GM19324 (cell line): ENCODE results near the gene SEMA5A.

Experiments used
- ATAC-seq: cut with Tn5 transposase; IDR thresholded peaks from one replicate; pipeline ENCODE4 v1.9.1; 2021; ENCODE audit warnings: mild to moderate bottlenecking, moderate library complexity; ENCODE audit not compliant: unreplicated experiment, low FRiP score

The SEMA5A gene

GRCh38 chr5:9156282-9156681 lies 389.6 kb downstream of the SEMA5A start:
- no peak for ATAC-seq

- no peak for ATAC-seq
These were observed 394.0 kb downstream of the SEMA5A start for GRCh38 chr5:9151684-9152427.

DNA sequence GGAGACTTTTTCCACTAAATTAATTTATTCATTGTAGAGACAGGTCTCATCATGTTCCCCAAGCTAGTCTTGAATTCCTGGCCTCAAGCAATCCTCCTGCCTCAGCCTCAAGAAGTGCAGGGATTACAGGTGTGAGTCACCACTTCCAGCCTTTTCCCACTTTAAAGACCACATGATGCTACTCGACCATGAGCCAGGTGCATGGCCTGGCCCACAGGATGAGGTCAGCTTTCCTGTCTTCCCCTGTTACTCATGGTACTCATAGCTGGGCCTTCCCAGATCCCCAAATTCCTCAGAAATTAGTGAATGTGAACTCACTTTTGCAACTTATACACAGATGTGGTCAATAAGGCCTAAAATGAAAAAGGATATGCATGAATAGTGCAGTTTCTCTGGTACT lies 395.9 kb downstream of the SEMA5A start:
- no peak for ATAC-seq

DNA sequence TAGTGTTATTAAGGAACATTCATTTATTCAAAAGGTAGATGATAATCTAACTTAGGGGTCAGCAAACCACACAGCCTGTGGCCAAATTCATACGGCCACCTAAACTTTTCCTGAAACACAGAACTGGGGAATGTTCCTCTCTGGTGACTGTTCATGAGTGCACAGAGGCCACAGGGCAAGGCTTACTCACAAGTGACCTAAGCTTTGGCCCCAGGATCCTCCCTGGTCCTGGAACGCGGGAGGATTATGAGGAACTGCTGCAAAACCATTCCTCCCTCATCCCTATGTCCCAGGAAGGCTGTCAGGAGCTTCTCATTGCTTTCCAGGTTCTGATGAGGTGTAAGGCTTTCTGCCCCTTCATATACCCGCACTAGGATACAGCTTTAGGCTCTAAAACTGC lies 397.6 kb downstream of the SEMA5A start:
- ATAC-seq: no peak

DNA sequence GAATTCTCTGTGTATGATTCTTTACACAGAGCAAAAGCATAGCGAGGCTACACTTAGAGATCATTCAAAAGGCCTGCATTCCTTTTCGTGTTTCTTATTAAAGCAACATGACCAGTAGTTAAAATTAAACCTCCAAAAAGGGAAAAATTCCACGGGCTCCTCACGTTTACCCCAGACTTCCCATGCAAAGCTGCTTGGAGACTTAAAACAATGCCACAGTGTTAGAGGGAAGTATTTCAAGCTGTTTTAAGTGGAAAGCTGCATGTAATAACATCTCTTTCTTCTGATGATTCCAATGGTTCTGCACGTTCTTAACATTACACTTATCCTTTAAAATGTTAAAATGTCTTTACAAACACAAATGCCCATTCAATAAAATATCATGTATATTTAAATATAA lies 405.2 kb downstream of the SEMA5A start:
- no peak for ATAC-seq

GRCh38 chr5:9140202-9140601 lies 405.7 kb downstream of the SEMA5A start:
- ATAC-seq: no peak

DNA sequence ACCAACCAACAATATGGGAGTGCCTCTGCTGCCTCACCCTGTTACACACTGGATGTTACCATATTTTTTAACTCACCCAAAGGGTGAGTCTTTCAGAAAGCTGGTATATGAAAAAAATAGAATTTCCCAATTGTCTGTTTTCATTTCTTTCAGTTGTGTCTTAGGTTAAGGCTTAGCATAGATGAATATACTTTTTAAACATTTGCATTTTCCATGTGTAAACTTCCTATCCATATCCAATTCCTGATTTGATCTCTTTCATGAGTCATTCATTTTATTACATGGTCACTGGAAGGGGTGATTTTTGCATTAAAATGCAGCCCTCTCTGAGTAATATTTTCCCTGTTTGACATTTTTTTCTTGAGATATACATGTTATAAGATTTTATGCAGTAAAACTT lies 406.5 kb downstream of the SEMA5A start:
- no peak for ATAC-seq

DNA sequence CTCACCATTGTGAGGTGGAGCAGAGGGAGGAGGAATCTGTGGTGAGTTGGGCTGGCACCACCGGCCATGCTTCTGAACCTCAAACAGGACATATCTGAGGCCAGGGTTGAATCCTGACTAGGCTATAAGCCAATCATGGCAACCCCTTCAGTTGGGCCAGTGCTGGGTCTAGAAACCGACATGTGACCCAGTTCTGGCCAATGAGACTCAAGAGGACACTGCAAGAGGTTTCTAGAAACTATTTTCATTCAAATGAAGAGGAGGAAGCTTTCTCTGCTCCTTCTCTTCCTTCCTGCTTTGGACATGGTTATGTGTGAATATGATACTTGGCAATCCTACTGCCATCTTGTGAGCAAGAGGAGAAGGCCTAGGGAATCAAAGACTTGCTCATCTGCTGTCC lies 417.7 kb downstream of the SEMA5A start:
- no peak for ATAC-seq

- ATAC-seq: peak; percentile 48
These were observed 419.4 kb downstream of the SEMA5A start for GRCh38 chr5:9126490-9126889.

DNA sequence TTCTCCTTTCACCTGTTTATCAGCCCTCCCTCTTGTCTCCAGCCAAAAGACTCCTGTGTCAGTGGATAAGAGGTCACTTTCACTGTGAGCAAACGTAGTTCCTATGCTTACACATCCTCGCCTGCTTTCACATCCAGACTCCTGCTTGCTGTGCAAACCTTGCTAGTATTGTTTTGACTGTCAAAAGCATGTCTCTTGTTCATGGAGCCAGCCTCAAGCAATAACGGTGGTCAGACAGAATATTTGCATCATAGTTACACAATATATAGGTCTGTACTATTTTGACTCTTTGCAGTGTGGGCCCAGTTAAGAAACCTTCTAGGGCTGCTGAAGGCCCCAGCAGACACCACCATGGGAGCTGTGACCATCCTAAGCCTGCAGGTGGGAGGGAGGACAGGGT lies 420.0 kb downstream of the SEMA5A start:
- peak; percentile 37 for ATAC-seq

- ATAC-seq: no peak
These were observed 421.0 kb downstream of the SEMA5A start for GRCh38 chr5:9124838-9125237.

- no peak for ATAC-seq
These were observed 421.8 kb downstream of the SEMA5A start for GRCh38 chr5:9124071-9124470.

DNA sequence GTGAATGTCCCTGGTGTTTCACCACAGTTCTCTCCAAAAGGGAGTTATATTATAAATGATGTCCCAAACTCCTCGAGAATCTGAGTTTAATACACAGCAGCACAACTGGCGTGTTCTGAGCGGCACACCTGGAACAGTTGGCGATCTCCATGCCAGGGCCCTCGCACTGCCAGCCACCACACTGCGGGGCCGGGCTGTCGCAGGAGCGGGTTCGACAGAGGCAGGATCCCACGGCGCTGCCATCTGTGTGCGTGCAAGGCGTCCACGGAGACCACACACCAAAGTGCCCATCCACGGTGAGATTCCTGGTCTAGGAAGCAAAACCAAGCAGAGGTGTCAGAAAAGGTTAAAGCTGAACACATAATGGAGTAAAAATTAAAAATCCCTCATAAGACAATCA lies 423.3 kb downstream of the SEMA5A start:
- no peak for ATAC-seq

DNA sequence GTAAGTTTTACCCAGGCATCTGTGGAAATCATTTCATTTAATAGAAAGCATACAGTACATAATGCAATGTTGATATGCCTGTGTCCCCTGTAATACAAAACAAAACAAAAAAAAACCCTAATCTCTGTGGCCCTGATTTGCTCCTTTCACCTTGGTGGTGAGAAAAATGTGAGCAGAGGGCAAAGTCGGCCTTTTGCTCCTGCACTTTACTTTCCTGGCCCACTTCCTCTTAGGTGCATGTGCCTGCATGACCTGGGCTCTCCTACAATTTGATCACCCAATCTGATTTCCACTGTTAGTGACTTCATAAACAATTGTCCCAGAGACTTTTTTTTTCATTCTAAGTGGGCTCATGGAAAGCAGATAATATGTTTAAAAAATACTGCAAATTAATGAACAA lies 424.3 kb downstream of the SEMA5A start:
- no peak for ATAC-seq

GRCh38 chr5:9118852-9119251 lies 427.0 kb downstream of the SEMA5A start:
- no peak for ATAC-seq

GRCh38 chr5:9115093-9115492 lies 430.8 kb downstream of the SEMA5A start:
- no peak for ATAC-seq

DNA sequence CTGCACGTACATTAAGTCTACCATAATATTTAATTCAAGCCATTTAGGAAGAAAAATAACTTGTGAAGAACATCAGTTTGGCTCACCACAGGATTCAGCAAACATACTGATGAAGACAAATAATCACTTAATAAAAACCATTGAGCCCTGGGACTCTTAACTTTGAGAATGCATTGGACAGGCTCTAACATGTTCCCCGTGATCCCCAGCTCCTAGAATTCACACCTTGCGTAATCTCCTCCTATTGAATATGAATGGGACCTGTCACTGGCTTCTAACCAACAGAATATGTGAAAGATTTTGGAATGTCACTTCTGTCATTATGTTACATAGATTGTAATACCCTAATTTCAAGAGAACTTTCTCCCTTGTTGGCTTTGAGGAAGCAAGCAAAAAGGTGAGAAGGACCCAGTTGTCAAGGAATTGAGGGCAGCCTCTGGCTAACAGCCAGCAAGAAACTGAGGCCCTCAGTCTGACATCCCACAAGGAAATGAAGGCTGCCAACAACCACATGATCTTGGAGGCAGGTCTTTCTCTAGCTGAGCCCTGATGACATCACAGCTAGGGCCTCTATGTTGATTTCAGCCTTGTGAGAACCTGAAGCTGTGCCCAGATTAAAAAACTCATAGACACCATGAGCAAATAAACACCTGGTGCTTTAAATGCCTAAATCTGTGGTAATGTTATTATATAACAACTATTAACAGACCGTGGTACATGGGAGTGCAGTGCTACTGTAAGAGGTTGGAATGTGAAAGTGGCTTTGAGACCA lies 433.2 kb downstream of the SEMA5A start:
- ATAC-seq: no peak

- ATAC-seq: no peak
These were observed 437.7 kb downstream of the SEMA5A start for GRCh38 chr5:9108162-9108561.

- ATAC-seq: no peak
These were observed 440.0 kb downstream of the SEMA5A start for GRCh38 chr5:9105851-9106250.

DNA sequence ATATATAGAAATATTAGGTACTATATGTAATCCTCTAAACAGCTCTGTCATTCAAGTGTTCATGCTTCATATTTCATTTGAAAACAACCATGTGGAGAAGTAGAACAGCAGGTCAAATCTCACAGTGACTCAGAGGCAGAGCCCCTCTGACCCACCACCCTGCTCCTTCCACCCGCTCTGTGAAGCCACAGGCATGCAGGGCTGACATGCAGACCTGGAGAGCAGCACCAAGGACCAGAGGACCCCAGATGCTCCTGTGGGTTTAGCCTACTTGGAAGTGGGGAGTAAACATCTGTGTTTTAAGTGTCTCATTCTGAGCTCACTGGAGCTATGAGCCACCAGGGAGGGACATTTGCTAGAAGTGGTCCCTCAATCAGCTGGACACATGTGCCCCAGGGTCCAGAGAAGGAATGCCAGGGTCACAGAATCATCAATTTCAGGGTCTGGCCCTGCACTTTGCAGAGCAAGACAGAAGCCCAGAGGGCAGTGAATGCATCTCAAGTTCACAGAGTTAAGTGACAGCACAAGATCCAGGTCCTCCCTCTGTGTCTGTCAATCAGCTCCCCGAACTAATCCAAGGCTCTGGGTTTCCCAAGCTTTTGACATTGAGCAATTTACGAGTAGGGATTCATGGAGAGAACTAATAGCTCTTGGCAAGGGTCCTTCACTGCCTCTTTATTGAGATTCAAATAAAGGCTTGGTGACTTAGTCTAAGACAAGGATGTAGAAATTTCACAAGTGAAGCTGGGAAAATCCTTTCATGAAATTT lies 441.1 kb downstream of the SEMA5A start:
- no peak for ATAC-seq

GRCh38 chr5:9103290-9103689 lies 442.6 kb downstream of the SEMA5A start:
- ATAC-seq: no peak
